HG03135 (cell line): ENCODE data around the gene GRIK4.
"Not testable (repeated sequence)": the region's sequence is repeated elsewhere in the genome, so short reads cannot be mapped to it uniquely, and the experiment has no call there.

ENCODE experiments used
- ATAC-seq: cut with Tn5 transposase; IDR thresholded peaks from one replicate; pipeline ENCODE4 v1.9.1; 2021; ENCODE audit warnings: mild to moderate bottlenecking, moderate library complexity; ENCODE audit not compliant: unreplicated experiment

The GRIK4 gene, protein sequence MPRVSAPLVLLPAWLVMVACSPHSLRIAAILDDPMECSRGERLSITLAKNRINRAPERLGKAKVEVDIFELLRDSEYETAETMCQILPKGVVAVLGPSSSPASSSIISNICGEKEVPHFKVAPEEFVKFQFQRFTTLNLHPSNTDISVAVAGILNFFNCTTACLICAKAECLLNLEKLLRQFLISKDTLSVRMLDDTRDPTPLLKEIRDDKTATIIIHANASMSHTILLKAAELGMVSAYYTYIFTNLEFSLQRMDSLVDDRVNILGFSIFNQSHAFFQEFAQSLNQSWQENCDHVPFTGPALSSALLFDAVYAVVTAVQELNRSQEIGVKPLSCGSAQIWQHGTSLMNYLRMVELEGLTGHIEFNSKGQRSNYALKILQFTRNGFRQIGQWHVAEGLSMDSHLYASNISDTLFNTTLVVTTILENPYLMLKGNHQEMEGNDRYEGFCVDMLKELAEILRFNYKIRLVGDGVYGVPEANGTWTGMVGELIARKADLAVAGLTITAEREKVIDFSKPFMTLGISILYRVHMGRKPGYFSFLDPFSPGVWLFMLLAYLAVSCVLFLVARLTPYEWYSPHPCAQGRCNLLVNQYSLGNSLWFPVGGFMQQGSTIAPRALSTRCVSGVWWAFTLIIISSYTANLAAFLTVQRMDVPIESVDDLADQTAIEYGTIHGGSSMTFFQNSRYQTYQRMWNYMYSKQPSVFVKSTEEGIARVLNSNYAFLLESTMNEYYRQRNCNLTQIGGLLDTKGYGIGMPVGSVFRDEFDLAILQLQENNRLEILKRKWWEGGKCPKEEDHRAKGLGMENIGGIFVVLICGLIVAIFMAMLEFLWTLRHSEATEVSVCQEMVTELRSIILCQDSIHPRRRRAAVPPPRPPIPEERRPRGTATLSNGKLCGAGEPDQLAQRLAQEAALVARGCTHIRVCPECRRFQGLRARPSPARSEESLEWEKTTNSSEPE

DNA sequence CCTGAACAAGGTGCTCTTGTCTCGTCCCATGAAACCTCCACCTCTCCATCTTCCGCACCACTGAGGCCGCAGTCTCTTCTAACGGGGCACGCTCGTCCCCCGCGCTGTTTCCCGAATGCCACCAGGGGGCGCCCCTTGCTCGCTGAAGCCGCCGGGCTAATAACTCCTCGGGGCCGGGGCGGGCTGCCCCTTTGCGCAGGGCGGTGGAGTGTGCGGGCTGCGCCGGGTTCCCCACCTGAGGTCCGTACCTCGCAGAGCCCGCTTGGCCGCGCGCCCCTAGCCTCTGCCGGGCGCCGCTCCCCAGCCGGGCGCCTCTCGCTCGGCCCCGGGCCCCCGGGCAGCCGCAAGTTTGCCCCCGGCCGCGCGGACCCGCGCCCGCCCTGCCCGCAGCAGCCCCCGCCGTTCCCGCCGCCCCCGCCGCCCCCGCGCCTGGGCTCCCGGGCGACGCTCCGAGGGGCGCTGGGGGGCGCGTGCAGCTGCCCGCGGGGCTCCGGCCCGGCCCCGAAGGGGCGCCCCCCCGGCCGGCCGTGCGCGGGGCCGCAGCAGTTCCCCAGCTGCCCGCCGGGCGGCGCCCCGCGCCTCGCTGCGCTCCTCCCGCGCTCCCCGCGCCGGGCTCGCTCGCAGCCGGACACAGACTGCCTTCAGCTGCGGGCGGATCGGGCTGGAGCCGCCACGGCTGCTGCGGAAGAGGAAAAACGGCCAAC, at the start of gene GRIK4:
TSS of gene GRIK4 (plus strand) at position 633 of the 704 bp plus-strand sequence. CDS start 148,571 bp downstream, outside the sequence.
- peak; percentile 91 for ATAC-seq

DNA sequence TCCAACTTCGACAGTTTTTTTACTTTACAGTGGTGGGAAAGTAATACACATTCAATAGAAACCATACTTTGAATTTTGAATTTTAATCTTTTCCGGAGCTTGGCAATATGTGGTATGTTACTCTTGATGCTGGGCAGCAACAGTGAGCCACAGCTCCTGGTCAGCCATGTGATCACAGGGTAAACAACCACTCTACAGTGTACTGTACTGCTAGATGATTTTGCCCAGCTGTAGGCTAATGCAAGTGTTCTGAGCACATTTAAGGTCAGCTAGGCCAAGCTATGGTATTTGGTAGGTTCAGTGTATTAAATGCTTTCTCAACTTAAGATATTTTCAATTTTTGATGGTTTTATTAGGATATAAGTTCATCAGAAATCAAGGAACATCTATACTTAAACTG, 48.7 kb upstream of the GRIK4 start:
- no peak for ATAC-seq

- ATAC-seq, result no peak
Measured at GRCh38 chr11:120465921-120466534, 45.5 kb upstream of the GRIK4 start.

- ATAC-seq, result no peak
Measured at GRCh38 chr11:120467627-120468026, 43.9 kb upstream of the GRIK4 start.

- no peak for ATAC-seq
Measured at GRCh38 chr11:120471131-120471530, 40.4 kb upstream of the GRIK4 start.

GRCh38 chr11:120471994-120472393, 39.6 kb upstream of the GRIK4 start:
- no peak for ATAC-seq

- ATAC-seq, result no peak
Measured at GRCh38 chr11:120473503-120473902, 38.0 kb upstream of the GRIK4 start.

GRCh38 chr11:120482149-120482548, 29.4 kb upstream of the GRIK4 start:
- no peak for ATAC-seq

GRCh38 chr11:120484722-120485121, 26.8 kb upstream of the GRIK4 start:
- no peak for ATAC-seq

DNA sequence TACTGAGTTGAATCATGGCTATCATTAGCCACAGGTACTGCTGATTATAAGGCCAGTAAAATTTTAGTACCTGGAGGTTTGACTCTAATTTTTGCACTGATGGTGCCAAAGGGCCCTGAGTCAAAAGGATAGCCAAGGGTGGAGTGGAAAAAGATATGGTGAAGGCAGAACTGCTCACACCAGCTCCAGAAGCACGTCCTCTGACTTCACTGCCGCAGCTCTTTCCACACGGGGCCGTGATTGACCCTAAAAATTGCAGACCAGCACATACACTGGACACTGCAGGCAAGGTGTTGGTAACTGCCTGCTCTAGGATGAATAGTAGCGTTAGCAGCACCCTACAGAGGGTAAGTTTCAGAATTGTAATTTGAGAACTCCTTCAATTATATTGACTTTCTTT, 25.4 kb upstream of the GRIK4 start:
- ATAC-seq, result no peak

GRCh38 chr11:120489799-120490198, 21.7 kb upstream of the GRIK4 start:
- no peak for ATAC-seq

DNA sequence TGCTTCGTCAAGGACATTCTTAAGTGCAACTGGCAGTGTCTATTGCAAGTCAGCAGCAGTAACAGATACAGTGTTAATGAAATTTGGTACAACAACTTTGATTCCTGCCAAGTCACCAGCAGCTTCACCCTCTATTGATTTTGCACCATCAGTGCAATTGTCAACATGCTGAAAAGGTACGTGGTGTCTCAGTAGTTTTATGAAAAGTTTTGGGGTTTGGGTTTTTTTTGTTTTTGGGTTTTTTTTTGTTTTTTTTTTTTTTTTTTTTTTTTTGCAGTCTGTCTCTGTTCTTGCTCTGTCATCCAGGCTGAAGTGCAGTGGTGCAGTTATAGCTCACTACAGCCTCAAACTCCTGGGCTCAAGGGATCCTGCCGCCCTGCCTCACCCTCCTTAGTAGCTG, 19.1 kb upstream of the GRIK4 start:
- no peak for ATAC-seq

DNA sequence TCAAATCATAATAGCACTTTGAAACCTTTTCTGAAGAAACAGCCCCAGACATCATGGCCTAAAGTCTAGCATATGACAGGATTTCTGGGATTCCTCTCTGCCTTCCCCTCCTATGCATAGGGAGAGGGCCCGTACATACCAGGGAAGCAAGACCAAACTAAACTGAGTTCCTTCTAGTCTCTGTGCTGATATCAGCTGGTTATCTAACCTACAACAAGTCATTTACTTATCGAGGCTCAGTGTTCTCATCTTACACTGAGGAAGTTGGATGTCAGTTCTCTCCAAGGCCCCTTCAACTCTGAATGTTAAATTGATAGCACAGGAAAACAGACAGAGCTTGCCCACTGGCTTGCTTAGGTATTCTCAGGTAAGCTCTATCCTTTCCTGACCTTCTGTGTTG, 17.0 kb upstream of the GRIK4 start:
- no peak for ATAC-seq

DNA sequence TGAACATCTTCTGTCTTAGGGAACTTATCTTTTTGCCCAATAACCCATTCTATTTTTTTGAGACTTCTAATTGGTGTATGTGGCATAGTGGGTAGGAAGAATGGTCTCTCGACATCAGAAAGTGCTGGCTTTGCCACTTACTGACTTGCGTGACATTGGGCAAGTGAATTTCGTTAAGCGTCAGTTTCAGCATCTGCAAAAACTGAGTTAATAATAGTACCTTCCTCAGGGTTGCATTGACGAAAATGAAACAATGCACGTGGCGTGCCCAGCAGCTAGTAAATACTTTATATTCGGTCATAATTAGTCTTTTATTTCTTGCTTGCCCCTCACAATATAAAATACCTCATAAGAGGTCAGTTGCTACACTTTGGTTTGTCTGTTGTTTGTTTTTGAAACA, 12.5 kb upstream of the GRIK4 start:
- no peak for ATAC-seq

DNA sequence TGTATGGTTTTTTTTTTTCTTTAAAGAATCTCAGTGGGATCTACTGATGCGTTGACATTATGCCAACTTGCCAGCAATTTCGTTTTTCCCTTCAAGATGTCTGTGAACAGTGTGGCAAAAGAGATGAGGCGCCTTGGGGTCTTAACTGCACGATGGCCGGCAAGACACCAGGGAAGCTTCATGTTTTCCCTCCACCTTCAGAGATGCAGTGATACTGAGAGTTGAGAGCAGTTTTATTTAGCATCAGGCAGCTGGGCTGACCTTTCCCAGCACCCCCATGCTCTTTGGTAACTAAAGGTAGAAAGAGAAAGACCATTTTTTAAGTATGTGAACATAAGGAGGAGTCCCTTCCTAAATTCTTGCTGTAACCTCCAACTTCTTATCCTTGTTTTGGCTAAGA, 11.7 kb upstream of the GRIK4 start:
- no peak for ATAC-seq

DNA sequence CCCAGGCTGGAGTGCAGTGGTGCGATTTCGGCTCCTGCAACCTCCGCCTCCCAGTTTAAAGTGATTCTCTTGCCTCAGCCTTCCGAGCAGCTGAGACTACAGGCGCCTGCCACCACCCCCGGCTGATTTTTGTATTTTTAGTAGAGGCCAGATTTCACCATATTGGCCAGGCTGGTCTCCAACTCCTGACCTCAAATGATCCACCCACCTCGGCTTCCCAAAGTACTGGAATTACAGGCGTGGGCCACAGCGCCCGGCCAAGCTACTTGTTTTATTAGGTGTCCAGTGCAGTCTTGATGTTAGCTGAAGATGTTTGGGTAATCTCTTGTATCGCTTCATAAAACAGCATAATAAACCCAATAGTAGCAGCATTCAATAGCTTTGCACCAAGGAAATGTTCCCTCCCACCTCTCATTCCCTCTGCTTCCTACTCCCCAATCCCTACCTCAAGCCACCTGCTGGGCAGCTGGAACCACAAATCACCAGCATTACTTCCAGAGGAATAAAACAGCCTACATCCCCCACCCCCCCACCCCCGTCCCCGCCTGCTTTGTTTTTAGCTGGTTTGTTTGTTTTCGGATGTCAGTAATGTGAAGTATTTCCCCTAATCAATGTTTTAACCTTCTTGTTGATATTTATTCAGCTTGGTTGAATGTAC, 11.0 kb upstream of the GRIK4 start:
- no peak for ATAC-seq

- ATAC-seq, result no peak
Measured at GRCh38 chr11:120501440-120501839, 10.1 kb upstream of the GRIK4 start.

DNA sequence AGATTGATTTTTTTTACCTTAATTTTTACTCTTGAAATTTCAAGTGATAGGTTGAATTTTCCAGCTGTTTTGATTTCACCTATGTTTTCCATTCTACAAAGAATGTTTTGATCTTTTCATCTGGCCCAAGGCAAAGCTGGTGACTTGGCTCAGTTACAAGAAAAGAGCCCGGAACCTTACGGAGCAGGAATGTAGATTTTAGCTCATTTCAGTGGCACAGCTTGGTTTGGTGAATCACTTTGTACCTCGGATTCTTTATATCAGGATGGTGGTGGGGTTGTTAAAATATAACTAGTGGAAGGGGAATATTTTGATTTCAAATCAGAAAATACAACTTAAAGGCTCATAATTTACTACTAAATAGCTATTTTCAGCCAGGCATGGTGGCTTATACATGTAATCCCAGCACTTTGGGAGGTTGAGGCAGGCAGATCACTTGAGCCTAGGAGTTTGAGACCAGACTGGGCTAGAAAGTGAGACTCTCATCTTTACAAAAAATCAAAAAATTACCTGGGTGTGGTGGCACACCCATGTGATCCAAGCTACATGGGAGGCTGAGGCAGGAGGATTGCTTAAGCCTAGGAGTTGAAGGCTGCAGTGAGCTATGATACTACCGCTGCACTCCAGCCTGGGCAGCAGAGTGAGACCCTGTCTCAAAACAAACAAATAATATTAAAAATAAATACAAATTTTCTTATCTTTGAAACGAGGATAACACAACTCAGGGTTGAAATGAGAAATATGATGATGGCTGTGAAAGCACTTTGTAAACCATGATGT, 9.4 kb upstream of the GRIK4 start:
- no peak for ATAC-seq

- ATAC-seq, result not testable (repeated sequence)
Measured at GRCh38 chr11:120503529-120503928, 8.0 kb upstream of the GRIK4 start.
